Stimulated activated CD8-positive, alpha-beta memory T cell treated with anti-CD3 and anti-CD28 coated beads, Interleukin-15, amount 100 ng/mL, for 4 hours (primary cell): ENCODE data around the gene ESPNL.

Experiments used
- DNase-seq, 2 donors: peaks; one replicate each; pipeline ENCODE4 v3.0.0-alpha.2; 2020; ENCODE audit warnings: low read depth in 2 of 2

ESPNL gene

GRCh38 chr2:238098901-238099713 is 1.0 kb upstream of the ESPNL start:
- no peak for DNase-seq

GRCh38 chr2:238099714-238100048 is 459 bp upstream of the ESPNL start:
- no peak for DNase-seq

GRCh38 chr2:238100821-238101771 is 956 bp downstream of the ESPNL start:
- DNase-seq: no peak

GRCh38 chr2:238101891-238102841 is 2.0 kb downstream of the ESPNL start:
- no peak for DNase-seq

GRCh38 chr2:238102865-238103264 is 2.7 kb downstream of the ESPNL start:
- no peak for DNase-seq

- no peak for DNase-seq
These were observed 3.5 kb downstream of the ESPNL start for GRCh38 chr2:238103465-238104225.

GRCh38 chr2:238104226-238104690 is 4.1 kb downstream of the ESPNL start:
- no peak for DNase-seq

GRCh38 chr2:238104691-238105371 is 4.7 kb downstream of the ESPNL start:
- no peak for DNase-seq

GRCh38 chr2:238105506-238106338 is 5.6 kb downstream of the ESPNL start:
- no peak for DNase-seq

GRCh38 chr2:238106339-238106697 is 6.2 kb downstream of the ESPNL start:
- DNase-seq: no peak

GRCh38 chr2:238106698-238107524 is 6.8 kb downstream of the ESPNL start:
- DNase-seq: no peak

- DNase-seq: no peak
These were observed 7.6 kb downstream of the ESPNL start for GRCh38 chr2:238107525-238108422.

GRCh38 chr2:238108423-238109183 is 8.5 kb downstream of the ESPNL start:
- DNase-seq: no peak

GRCh38 chr2:238113611-238114010 is 13.5 kb downstream of the ESPNL start:
- no peak for DNase-seq

GRCh38 chr2:238114331-238114841 is 14.2 kb downstream of the ESPNL start:
- no peak for DNase-seq

- DNase-seq: no peak
These were observed 14.9 kb downstream of the ESPNL start for GRCh38 chr2:238114851-238115660.
